CD8-positive, alpha-beta memory T cell (primary cell): ENCODE measurements around the gene HTR3C. TPM values are rescaled to one million over a fixed set of nuclear protein-coding genes. Genes with fewer than 3 reads are reported as not detected.

Source experiments
- CTCF ChIA-PET: fragments of 350-600 bp; sonication (Branson Sonifier 250); formaldehyde crosslinking; loops from one replicate; lab custom pipeline; 2021; ENCODE audit warnings: antibody characterized with exemption; lab: Charles Lee
- POLR2A ChIA-PET: fragments of 350-600 bp; sonication (Branson Sonifier 250); formaldehyde crosslinking; loops from one replicate; lab custom pipeline; 2021; ENCODE audit warnings: antibody characterized with exemption; lab: Charles Lee
- DNase-seq, 5 donors: peaks; one replicate each; pipeline versions ENCODE4 v3.0.0 to v3.0.0-alpha.2; 2020 to 2022; ENCODE audit warnings: mixed read lengths in 1 of 5
- H3K27ac ChIP-seq: one replicate; pipeline ENCODE4 v1.7.0; 2013; ENCODE audit warnings: low read depth, mild to moderate bottlenecking, low read length, moderate library complexity
- H3K27me3 ChIP-seq: 2 replicates; pipeline ENCODE4 v1.7.0; 2013; ENCODE audit warnings: low read length, mild to moderate bottlenecking; ENCODE audit not compliant: insufficient read depth, poor library complexity, severe bottlenecking
- H3K36me3 ChIP-seq: 2 replicates; pipeline ENCODE4 v1.7.0; 2013; ENCODE audit warnings: mild to moderate bottlenecking, low read length, moderate library complexity; ENCODE audit not compliant: insufficient read depth
- H3K4me1 ChIP-seq: 2 replicates; pipeline ENCODE4 v1.7.0; 2013; ENCODE audit warnings: mild to moderate bottlenecking, low read length, moderate library complexity; ENCODE audit not compliant: insufficient read depth
- H3K4me3 ChIP-seq: 2 replicates; pipeline ENCODE4 v1.7.0; 2013; ENCODE audit warnings: mild to moderate bottlenecking, low read length
- H3K9me3 ChIP-seq: 2 replicates; pipeline ENCODE4 v1.7.0; 2013; ENCODE audit warnings: mild to moderate bottlenecking, low read length
- H3K27ac Mint-ChIP-seq, 8 donors: one replicate each; pipeline ENCODE4 v1.8.0; 2020 to 2021; ENCODE audit warnings: mixed read lengths in 8 of 8, mild to moderate bottlenecking in 6 of 8, inconsistent platforms in 3 of 8, moderate library complexity in 3 of 8
- H3K27me3 Mint-ChIP-seq, 2 donors: one replicate each; pipeline ENCODE4 v1.8.0; 2020 to 2021; ENCODE audit warnings: mixed read lengths in 2 of 2, mild to moderate bottlenecking in 1 of 2, moderate library complexity in 1 of 2
- H3K36me3 Mint-ChIP-seq, 3 donors: one replicate each; pipeline ENCODE4 v1.8.0; 2020 to 2021; ENCODE audit warnings: mixed read lengths in 3 of 3, inconsistent platforms in 1 of 3, mild to moderate bottlenecking in 1 of 3
- H3K4me1 Mint-ChIP-seq, 3 donors: one replicate each; pipeline ENCODE4 v1.8.0; 2020 to 2021; ENCODE audit warnings: mixed read lengths in 3 of 3, inconsistent platforms in 1 of 3, mild to moderate bottlenecking in 1 of 3
- H3K4me3 Mint-ChIP-seq, 7 donors: one replicate each; pipeline ENCODE4 v1.8.0; 2020 to 2021; ENCODE audit warnings: mixed read lengths in 7 of 7, mild to moderate bottlenecking in 6 of 7, moderate library complexity in 4 of 7, inconsistent platforms in 2 of 7
- H3K9me3 Mint-ChIP-seq, 5 donors: one replicate each; pipeline ENCODE4 v1.8.0; 2020 to 2022; ENCODE audit warnings: mixed read lengths in 5 of 5, mild to moderate bottlenecking in 3 of 5, moderate library complexity in 2 of 5, inconsistent platforms in 1 of 5
- polyA plus RNA-seq: library from polyadenylated mRNA; unstranded; fragments of 300-500 nt; fragmentation: Illumina TruSeq; gene quantifications from one replicate; pipeline ENCODE4 v1.2.3, GENCODE V29; 2021
- total RNA-seq, 2 experiments: library from RNA; stranded (reverse); gene quantifications; one replicate each; pipeline ENCODE4 v1.2.3, GENCODE V29; 2021

HTR3C gene
- total and polyA plus RNA-seq, 3 experiments from 2014 or later = not detected

GRCh38 chr3:184099806-184100686 lies 47.2 kb downstream of the HTR3C start:
- Histone ChIP-seq H3K4me1 (no peaks in the 10 kb centered on the region), H3K27me3 (no peaks in the 10 kb centered on the region), H3K27ac (no peak overlapping the region), H3K4me3 (no peak overlapping the region), H3K9me3 (no peaks in the 10 kb centered on the region), H3K36me3 (no peaks in the 10 kb centered on the region)
- H3K27me3 Mint-ChIP-seq = peaks cover 7 to 8% of the 10 kb centered on the region in 2 donors
- DNase-seq = no peak
- H3K9me3 Mint-ChIP-seq = peaks cover 0 to 3% (median 0%) of the 10 kb centered on the region in 5 donors
- no peaks in the 10 kb centered on the region for H3K4me1 Mint-ChIP-seq
- H3K27ac Mint-ChIP-seq = no peak overlapping the region
- H3K36me3 Mint-ChIP-seq = no peaks in the 10 kb centered on the region
- ChIA-PET POLR2A (no interaction called here), CTCF (interaction anchor here (1.4 kb wide), 1 partner anchor 34 kb away, joined by 3 read pairs; no protein-coding TSS in a partner anchor)
- no peak overlapping the region for H3K4me3 Mint-ChIP-seq

Other genes starting within 250 kb of the HTR3C start
- gene MAP6D1, start 227.5 kb upstream of the HTR3C start, total RNA-seq = 1 to 10 TPM; 3.7 to 3.8 TPM
- gene MAP6D1, start 227.5 kb upstream of the HTR3C start, polyA plus RNA-seq = 3.6 TPM
- gene PARL, start 168.2 kb upstream of the HTR3C start, total RNA-seq = 10 to 100 TPM; 95.9 to 98.1 TPM
- gene PARL, start 168.2 kb upstream of the HTR3C start, polyA plus RNA-seq = 93.4 TPM
- gene ABCC5, start 35.2 kb upstream of the HTR3C start, total RNA-seq = 10 to 100 TPM; 18.1 to 19.0 TPM
- 9.5 TPM for gene ABCC5, start 35.2 kb upstream of the HTR3C start, polyA plus RNA-seq
- not detected for gene HTR3D, start 21.3 kb upstream of the HTR3C start, total RNA-seq
- not detected for gene HTR3D, start 21.3 kb upstream of the HTR3C start, polyA plus RNA-seq
- not detected for gene HTR3E, start 44.0 kb downstream of the HTR3C start, total RNA-seq
- not detected for gene HTR3E, start 44.0 kb downstream of the HTR3C start, polyA plus RNA-seq
- gene EIF2B5, start 82.3 kb downstream of the HTR3C start, total RNA-seq = 10 to 100 TPM; 74.8 to 83.9 TPM
- 51.6 TPM for gene EIF2B5, start 82.3 kb downstream of the HTR3C start, polyA plus RNA-seq
- gene DVL3, start 102.3 kb downstream of the HTR3C start, total RNA-seq = 10 to 100 TPM; 38.5 to 44.0 TPM
- 15.4 TPM for gene DVL3, start 102.3 kb downstream of the HTR3C start, polyA plus RNA-seq
- 100 to 1,000 TPM; 268 to 270 TPM for gene AP2M1, start 121.8 kb downstream of the HTR3C start, total RNA-seq
- 265 TPM for gene AP2M1, start 121.8 kb downstream of the HTR3C start, polyA plus RNA-seq
- gene ABCF3, start 133.2 kb downstream of the HTR3C start, total RNA-seq = 10 to 100 TPM; 70.8 to 70.9 TPM
- 54.5 TPM for gene ABCF3, start 133.2 kb downstream of the HTR3C start, polyA plus RNA-seq
- gene VWA5B2, start 176.5 kb downstream of the HTR3C start, total RNA-seq = under 1 TPM in 1 of 2 experiments, not detected in 1; 0.11 TPM
- gene VWA5B2, start 176.5 kb downstream of the HTR3C start, polyA plus RNA-seq = not detected
- gene ALG3, start 195.9 kb downstream of the HTR3C start, total RNA-seq = 10 to 100 TPM; 59.4 to 61.4 TPM
- 73.2 TPM for gene ALG3, start 195.9 kb downstream of the HTR3C start, polyA plus RNA-seq
- 10 to 100 TPM; 13.2 to 14.5 TPM for gene EEF1AKMT4, start 196.6 kb downstream of the HTR3C start, total RNA-seq
- 5.3 TPM for gene EEF1AKMT4, start 196.6 kb downstream of the HTR3C start, polyA plus RNA-seq
- gene CAMK2N2, start 208.5 kb downstream of the HTR3C start, total RNA-seq = under 1 TPM; 0.66 to 0.77 TPM
- not detected for gene CAMK2N2, start 208.5 kb downstream of the HTR3C start, polyA plus RNA-seq
- not detected for gene ECE2, start 223.0 kb downstream of the HTR3C start, total RNA-seq
- gene ECE2, start 223.0 kb downstream of the HTR3C start, polyA plus RNA-seq = not detected
- 100 to 1,000 TPM; 334 to 342 TPM for gene PSMD2, start 246.2 kb downstream of the HTR3C start, total RNA-seq
- gene PSMD2, start 246.2 kb downstream of the HTR3C start, polyA plus RNA-seq = 211 TPM